ENCODE results near the gene FITM1. TPM values are rescaled to one million over a fixed set of nuclear protein-coding genes. Genes with fewer than 3 reads are reported as not detected.
A peak's percentile ranks its signal among the peaks of the same experiment; 100 is the strongest.
"Not testable (repeated sequence)": the region's sequence is repeated elsewhere in the genome, so short reads cannot be mapped to it uniquely, and the experiment has no call there.

The FITM1 gene
- total RNA-seq, 2 donors from 2014 or later = 0.85 to 1.5 TPM

DNA sequence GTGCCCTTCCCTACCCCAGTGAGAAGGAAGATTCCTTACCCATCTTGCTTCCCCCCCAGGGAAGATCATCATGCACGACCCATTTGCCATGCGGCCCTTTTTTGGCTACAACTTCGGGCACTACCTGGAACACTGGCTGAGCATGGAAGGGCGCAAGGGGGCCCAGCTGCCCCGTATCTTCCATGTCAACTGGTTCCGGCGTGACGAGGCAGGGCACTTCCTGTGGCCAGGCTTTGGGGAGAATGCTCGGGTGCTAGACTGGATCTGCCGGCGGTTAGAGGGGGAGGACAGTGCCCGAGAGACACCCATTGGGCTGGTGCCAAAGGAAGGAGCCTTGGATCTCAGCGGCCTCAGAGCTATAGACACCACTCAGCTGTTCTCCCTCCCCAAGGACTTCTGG, 27.0 kb upstream of the FITM1 start:
- H3K4me3 ChIP-seq = no peak overlapping the region
- no peaks in the 10 kb centered on the region for H3K27me3 ChIP-seq
- peaks cover 5% of the 10 kb centered on the region for H3K36me3 ChIP-seq
- TF ChIP-seq, protein P1, sequence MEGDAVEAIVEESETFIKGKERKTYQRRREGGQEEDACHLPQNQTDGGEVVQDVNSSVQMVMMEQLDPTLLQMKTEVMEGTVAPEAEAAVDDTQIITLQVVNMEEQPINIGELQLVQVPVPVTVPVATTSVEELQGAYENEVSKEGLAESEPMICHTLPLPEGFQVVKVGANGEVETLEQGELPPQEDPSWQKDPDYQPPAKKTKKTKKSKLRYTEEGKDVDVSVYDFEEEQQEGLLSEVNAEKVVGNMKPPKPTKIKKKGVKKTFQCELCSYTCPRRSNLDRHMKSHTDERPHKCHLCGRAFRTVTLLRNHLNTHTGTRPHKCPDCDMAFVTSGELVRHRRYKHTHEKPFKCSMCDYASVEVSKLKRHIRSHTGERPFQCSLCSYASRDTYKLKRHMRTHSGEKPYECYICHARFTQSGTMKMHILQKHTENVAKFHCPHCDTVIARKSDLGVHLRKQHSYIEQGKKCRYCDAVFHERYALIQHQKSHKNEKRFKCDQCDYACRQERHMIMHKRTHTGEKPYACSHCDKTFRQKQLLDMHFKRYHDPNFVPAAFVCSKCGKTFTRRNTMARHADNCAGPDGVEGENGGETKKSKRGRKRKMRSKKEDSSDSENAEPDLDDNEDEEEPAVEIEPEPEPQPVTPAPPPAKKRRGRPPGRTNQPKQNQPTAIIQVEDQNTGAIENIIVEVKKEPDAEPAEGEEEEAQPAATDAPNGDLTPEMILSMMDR (IDR thresholded peaks at IDR 0.05) = no peak
- no peak overlapping the region for H3K27ac ChIP-seq
- intact Hi-C loops (cut with DNase I) = no loop called here
- H3K4me1 ChIP-seq = no peaks in the 10 kb centered on the region
- no peak for DNase-seq
- H3K9me3 ChIP-seq = no peaks in the 10 kb centered on the region
- no peak overlapping the region for H3K9ac ChIP-seq (ENCODE audit: low read depth in 2 of 2, low read length in 2 of 2)

DNA sequence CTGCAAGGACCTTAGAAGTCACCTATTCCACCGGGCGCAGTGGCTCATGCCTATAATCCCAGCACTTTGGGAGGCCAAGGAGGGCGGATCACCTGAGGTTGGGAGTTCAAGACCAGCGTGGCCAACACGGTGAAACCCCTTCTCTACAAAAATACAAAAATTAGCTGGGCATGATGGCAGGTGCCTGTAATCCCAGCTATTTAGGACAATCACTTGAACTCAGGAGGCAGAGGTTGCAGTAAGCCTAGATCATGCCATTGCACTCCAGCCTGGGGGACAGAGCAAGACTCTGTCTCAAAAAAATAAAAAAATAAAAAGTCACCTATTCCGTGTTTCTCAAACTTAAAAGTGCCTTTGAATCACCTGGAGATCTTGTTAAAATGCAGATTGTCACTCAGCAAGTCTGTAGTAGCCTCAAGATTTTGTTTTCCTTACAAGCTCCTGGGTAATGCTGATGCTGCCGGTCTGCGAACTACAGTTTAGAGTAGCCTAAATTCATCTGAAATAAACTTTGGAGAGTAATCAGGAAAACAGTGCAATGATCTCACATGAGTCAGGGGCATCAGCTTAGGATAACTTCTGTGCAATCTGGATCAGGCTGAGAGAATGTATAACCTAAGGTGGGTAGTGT, 24.7 kb upstream of the FITM1 start:
- H3K4me3 ChIP-seq; H3K27me3 ChIP-seq; H3K4me1 ChIP-seq; H3K27ac ChIP-seq; DNase-seq; H3K9me3 ChIP-seq; H3K36me3 ChIP-seq; H3K9ac ChIP-seq (ENCODE audit: low read depth in 2 of 2, low read length in 2 of 2): not testable (repeated sequence)
- intact Hi-C loops (cut with DNase I) = loop anchor here (5.0 kb wide), 1 partner anchor 93 kb away; no protein-coding TSS in a partner anchor

DNA sequence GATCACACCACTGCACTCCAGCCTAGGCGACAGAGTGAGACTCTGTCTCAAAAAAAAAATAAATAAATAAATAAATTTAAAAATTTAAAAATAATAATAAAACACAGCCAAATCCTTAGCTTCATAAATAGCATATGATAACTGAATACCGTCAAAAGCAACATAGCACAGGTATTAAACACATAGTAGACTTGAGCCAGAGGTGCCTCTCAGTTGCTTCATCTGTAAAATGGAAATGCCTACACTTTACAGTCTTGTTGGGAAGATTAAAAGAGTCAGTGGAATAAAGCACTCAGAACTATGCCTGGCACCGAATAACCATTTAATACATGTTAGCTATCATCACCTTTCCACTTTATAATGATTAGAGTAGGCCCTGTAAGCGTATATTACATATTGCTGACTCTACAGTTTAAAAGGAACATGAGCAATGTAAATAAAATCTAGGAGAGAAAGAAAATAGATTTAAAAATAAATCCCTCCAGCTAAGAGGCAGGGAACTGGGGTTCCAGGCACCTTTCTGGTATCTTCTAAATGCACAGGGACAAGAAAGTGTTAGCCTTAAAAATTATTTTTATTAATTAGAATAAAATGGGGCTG, 23.7 kb upstream of the FITM1 start:
- H3K9ac ChIP-seq (ENCODE audit: low read depth in 2 of 2, low read length in 2 of 2) = no peak overlapping the region
- H3K27me3 ChIP-seq = no peaks in the 10 kb centered on the region
- H3K27ac ChIP-seq = no peak overlapping the region
- intact Hi-C loops (cut with DNase I) = loop anchor here (5.0 kb wide), 1 partner anchor 94 kb away; no protein-coding TSS in a partner anchor
- H3K36me3 ChIP-seq = no peaks in the 10 kb centered on the region
- no peaks in the 10 kb centered on the region for H3K9me3 ChIP-seq
- DNase-seq = no peak
- H3K4me1 ChIP-seq = no peaks in the 10 kb centered on the region
- TF ChIP-seq, protein P1 (IDR thresholded peaks at IDR 0.05) = no peak
- no peak overlapping the region for H3K4me3 ChIP-seq

DNA sequence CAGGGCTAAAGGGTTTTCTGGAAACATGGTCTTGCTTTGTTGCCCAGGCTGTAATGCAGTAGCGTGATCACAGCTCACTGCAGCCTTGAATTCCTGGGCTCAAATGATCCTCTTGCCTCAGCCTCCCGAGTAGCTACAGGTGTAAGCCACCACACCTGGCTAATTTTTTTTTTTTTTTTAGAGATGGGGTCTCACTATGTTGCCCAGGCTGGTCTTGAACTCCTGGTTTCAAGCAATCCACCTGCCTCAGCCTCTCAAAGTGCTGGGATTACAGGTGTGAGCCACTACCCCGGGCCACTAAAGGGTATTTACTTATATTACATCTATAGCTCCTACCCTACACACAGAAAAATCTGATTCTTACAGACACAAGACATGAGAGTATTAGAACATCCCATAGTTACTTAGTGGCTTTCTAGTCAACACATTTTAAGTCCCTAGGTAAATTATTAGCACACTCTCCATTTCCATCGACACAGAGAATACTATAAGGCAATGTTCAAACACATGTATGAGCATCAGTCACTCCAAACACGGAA, 22.1 kb upstream of the FITM1 start:
- DNase-seq = no peak
- intact Hi-C loops (cut with DNase I) = loop anchor here (5.0 kb wide), 1 partner anchor 96 kb away; no protein-coding TSS in a partner anchor
- Histone ChIP-seq H3K4me1 (no peaks in the 10 kb centered on the region), H3K27ac (peak overlapping the region; percentile 13), H3K36me3 (no peaks in the 10 kb centered on the region), H3K27me3 (no peaks in the 10 kb centered on the region), H3K4me3 (no peak overlapping the region), H3K9me3 (no peaks in the 10 kb centered on the region), H3K9ac (ENCODE audit: low read depth in 2 of 2, low read length in 2 of 2) (peak overlapping the region in 1 of 2 donors; percentile 75)
- TF ChIP-seq, protein P1 (IDR thresholded peaks at IDR 0.05) = no peak

DNA sequence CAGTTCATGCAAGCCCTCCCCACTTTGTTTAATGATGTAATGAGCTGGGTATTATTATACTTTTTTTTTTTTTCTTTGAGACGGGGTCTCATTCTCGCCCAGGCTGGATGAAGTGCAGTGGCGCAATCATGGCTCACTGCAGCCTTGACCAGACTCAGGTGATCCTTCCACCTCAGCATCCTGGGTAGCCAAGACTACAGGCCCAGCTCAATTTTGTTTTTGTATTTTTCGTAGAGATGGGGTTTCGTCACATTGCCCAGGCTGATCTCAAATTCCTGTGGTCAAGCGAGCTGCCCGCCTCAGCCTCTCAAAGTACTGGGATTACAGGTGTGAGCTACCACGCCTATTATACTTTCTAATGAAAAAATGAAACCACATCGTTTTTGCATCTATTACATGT, 20.4 kb upstream of the FITM1 start:
- intact Hi-C loops (cut with DNase I) = loop anchor here (2.0 kb wide), 1 partner anchor 51 kb away; no protein-coding TSS in a partner anchor
- DNase-seq = no peak
- no peak overlapping the region for H3K4me3 ChIP-seq
- H3K4me1 ChIP-seq = no peaks in the 10 kb centered on the region
- H3K9me3 ChIP-seq = no peaks in the 10 kb centered on the region
- peak overlapping the region; percentile 23 for H3K27ac ChIP-seq
- no peak overlapping the region for H3K9ac ChIP-seq (ENCODE audit: low read depth in 2 of 2, low read length in 2 of 2)
- no peaks in the 10 kb centered on the region for H3K27me3 ChIP-seq
- H3K36me3 ChIP-seq = no peaks in the 10 kb centered on the region
- TF ChIP-seq, protein P1 (IDR thresholded peaks at IDR 0.05) = no peak

DNA sequence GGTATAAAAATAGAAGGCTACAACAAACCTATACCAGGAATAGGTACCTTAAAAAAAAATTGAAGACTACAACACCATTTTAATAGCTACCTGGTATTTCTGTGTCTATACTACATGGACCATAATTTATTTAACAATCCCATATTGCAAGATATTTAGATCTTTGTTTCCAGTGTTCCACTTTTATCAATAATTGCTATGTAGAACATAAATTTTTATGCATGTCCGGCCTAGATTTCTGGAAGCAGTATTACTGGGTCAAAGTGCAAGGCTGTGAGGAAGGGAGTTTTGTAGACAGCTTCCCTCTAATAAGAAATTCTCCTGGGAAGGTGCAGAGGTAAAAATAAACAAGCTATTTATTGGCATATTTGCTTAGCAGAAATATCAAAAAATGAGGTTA, 19.9 kb upstream of the FITM1 start:
- Histone ChIP-seq H3K9ac (ENCODE audit: low read depth in 2 of 2, low read length in 2 of 2) (no peak overlapping the region), H3K27me3 (no peaks in the 10 kb centered on the region), H3K36me3 (no peaks in the 10 kb centered on the region), H3K4me3 (no peak overlapping the region), H3K9me3 (no peaks in the 10 kb centered on the region), H3K27ac (peak overlapping the region; percentile 23), H3K4me1 (no peaks in the 10 kb centered on the region)
- TF ChIP-seq, protein P1 (IDR thresholded peaks at IDR 0.05) = no peak
- intact Hi-C loops (cut with DNase I) = loop anchor here (2.0 kb wide), 1 partner anchor 52 kb away; no protein-coding TSS in a partner anchor
- no peak for DNase-seq

Measured in colonic mucosa (tissue), 4 donors.